Fibroblast of skin of abdomen (primary cell): ENCODE data around the gene ROBO4. TPM values are rescaled to one million over a fixed set of nuclear protein-coding genes. Genes with fewer than 3 reads are reported as not detected.

ENCODE experiments used
- DNase-seq: peaks from one replicate; pipeline ENCODE4 v3.0.0-alpha.2; 2013
- polyA plus RNA-seq, 2 experiments: library from polyadenylated mRNA; unstranded; fragments of 120-200 nt; gene quantifications; one replicate each; pipeline ENCODE4 v1.2.1, GENCODE V29; 2013; ENCODE audit not compliant: insufficient read length in 2 of 2

The ROBO4 gene
- 0.64 TPM for polyA plus RNA-seq (2013, experiment 1 of 2; ENCODE audit: insufficient read length)
- polyA plus RNA-seq (2013, experiment 2 of 2; ENCODE audit: insufficient read length), result 0.62 TPM

GRCh38 chr11:124897674-124898262 lies at the start of gene ROBO4:
Gene ROBO4, minus strand, starts transcription at chr11:124897865. Its CDS starts 70 bp downstream, at chr11:124897795.
- DNase-seq, result no peak

GRCh38 chr11:124946735-124947141 lies 49.1 kb upstream of the ROBO4 start:
- peak; percentile 66 for DNase-seq

DNA sequence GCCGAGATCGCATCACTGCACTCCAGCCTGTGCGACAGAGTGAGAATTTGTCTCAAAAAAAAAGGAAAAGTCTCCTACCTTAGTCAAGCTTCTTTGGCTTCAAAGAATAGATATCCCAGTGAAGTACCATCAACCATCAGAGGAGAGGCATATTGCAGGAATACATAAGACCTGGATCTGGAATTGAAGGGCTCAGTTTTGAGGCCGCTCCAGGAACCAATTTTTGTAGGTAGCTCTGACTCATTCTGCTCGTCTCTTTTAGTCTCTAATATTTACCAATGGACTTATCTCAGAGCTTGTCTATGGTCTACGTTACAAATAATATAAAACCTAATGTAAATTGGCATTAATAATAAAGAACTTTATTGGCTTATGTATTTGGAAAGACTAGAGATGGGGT lies 48.2 kb upstream of the ROBO4 start:
- no peak for DNase-seq

- DNase-seq, result no peak
These were observed 46.9 kb upstream of the ROBO4 start for GRCh38 chr11:124944565-124944964.

GRCh38 chr11:124943741-124944140 lies 46.1 kb upstream of the ROBO4 start:
- DNase-seq, result no peak

DNA sequence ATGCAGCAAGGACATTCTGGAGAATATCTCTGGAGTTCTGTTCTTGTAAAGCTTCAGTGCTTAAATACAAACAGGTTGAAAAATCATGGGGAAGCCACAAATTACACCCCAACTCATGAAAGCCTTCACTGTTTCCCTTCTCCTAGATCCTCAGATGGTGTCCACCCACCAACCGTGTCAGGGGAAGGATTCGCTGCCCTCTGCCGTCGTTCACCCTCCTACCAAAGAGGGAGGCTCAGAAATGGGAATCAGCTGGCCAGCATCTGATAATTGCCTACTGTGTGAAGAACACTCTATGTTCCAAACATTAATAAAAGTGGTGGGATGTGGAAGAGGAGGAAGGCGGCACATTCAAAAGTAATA lies 45.6 kb upstream of the ROBO4 start:
- no peak for DNase-seq

DNA sequence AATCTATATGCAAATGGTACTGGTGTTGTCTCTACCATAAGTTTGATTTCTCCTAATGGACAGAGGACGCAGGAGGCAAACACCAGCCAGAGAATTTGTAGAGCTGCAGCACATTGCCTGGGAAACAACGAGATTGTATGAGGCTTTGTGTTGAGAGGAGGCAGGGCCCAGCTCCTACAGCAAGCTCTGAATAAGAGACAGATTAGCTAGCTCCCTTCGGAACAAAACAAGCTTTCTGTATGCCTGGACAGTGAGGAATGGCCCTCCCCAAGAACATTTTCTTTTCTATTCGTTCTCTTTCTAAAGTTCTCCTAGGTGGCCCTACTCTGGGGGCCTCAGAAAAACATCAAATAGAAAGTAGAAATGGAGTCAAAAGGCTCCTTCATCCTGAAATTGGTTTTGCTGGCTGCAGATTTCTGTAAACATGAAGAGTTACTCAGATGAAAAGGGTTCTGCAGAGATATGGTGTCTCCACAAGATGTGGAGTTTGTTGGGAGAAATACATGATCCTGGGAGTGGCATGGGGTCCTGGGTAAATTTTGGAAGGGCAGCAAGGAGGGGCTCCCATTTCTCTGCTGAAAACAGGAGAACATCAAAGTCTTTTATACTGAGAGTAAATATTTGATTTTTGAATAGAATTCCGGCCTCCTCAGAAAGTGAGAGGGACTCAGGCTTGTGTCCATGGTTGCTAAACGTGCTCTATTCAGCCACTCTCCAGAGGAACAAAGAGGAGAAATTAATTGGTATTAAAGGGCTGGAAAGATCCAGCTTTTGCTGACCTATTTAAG lies 45.0 kb upstream of the ROBO4 start:
- no peak for DNase-seq

DNA sequence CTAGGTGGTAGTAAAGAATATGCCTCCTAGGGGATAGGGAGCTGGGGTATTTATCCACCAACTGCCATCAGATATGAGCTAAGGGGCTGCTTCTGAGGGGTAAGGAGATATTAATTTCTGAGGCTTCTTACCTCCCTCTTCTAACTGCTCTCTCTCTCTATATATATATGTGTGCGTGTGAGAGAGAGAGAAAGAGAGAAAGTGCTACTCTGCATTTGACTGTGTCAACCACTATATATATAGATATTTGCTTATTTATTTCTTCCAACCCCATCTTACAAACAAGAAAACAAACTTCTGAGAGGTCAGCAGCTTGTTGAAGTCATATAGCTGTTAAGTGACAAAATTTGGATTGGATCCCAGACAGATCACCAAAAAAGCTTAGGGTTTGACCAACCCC lies 44.0 kb upstream of the ROBO4 start:
- DNase-seq, result no peak

- DNase-seq, result no peak
These were observed 41.3 kb upstream of the ROBO4 start for GRCh38 chr11:124938970-124939369.

DNA sequence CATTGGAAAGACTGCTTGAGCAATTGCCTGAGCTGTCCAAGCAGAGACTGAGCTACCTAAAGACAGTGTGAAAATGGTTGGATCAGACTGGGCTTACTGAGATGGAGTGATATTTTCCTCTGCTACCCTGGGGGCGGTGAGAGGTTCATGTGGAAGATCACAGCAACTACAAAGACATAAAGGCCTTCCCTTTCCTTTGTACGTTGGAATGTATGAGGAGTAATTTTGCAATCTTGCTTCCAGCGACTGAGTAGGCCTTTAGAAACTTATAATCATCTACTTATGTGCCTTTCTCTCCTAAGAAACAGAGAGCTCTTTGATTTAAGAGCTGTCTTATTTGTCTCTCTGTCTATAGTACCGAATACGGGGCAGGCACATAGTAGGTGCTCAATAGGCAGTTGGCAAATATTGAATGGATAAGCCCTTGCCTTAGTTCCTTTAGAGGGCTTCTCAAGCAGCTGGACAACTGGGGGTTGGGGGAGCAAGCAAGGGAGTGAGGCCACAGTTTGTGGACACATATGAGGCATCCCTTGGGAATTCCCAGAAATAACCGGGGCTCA lies 40.6 kb upstream of the ROBO4 start:
- DNase-seq, result peak; percentile 30

GRCh38 chr11:124937336-124937935 lies 39.8 kb upstream of the ROBO4 start:
- no peak for DNase-seq

DNA sequence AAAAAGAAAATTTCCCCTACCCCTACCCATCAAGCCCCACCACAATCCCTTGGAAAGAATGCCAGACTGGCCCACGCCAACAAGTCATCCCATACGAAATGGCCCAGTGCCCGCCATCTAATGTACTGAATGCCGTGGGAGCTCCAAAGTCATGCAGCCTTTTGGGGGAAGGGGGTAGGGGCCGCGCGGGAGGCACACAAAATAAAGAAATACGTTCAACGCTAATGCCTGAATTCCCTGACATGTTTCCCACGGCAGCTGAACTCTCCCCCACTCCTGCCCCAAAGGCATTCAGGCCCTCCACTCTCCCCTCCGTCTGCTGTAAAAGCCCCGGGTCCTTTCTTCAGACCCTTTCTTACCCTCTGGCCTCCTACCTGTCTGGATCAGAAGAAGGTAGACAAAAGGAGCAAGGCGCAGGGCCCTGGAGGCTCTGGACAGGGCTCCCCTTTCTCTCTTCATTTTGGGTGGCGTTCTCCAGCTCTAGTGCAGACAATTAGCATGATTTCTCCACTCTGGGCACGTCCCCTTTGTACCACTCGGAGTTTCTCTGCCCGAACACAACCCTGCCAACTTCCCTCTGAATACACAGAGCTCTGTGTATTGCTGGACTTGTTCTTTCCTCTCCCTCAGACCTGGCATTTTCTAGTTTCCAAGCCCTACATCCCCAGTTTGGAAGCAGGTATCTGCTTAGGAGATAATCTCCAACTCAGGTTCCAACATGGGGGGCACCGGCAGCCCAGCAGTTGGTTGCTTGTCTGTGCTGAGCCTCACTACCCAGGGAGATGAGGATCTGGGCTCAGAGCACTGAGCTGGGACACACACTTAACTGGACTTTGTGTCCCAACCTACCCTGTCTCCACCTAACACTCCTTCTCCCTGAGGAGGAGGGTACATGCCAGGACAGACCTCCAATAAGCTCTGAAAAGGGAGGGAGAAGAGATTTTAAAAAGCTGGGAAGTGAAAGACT lies 38.2 kb upstream of the ROBO4 start, which contains the start of gene HEPACAM:
HEPACAM (minus strand) TSS at position 500 of the 967 bp plus-strand sequence; CDS start at position 459, 41 bp downstream.
- no peak for DNase-seq

- DNase-seq, result peak; percentile 80
These were observed 37.3 kb upstream of the ROBO4 start for GRCh38 chr11:124934862-124935547.

DNA sequence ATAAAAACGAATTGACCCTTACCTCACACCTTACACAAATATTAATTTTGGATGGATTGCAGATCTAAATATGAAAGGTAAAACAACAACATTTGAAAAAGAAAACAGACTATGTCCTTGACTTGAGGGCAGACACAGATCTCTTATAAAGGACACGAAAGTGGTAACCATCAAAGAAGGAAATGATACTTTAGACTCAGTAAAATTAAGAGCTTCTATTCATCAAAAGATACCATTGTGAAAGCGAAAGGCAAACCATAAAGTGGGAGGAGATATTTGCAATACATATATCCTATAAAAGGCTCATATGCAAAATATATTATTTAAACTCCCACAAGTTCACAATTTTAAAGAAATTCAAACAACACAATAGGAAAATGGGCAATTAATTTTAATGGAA lies 33.1 kb upstream of the ROBO4 start:
- DNase-seq, result no peak

DNA sequence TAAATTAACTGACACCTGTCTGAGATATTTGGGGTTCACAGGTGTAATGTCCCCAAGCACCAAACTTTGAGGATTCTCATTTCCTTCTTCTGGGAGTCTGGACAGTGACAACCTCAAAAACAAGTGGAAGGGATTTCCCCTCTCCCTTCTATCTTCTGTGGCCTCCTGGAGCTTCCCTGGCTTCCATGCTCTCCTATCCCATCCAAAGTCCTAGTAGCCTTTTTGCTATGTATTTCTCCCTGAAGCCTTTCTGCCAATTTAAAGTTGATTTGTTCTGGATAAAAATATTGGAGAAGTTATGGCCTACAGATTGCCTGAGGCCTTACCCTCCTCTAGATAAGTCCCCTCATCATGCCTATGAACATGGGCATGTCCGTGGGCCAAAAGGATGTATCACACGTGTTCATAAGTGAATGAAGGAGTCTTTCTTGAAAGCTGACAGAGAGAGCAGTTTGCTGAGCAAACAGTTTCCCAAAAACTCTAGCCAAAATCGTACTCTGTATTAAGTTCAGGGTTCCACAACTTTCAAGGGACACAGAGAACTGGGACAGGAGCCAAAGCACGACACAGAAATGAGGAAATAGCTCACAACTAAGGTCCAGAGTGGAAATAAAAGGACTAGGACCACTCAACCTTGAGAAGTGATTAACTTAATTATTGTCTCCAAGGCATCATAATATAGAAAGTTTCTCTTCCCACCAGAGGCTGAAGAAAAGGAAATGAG lies 31.4 kb upstream of the ROBO4 start:
- no peak for DNase-seq

DNA sequence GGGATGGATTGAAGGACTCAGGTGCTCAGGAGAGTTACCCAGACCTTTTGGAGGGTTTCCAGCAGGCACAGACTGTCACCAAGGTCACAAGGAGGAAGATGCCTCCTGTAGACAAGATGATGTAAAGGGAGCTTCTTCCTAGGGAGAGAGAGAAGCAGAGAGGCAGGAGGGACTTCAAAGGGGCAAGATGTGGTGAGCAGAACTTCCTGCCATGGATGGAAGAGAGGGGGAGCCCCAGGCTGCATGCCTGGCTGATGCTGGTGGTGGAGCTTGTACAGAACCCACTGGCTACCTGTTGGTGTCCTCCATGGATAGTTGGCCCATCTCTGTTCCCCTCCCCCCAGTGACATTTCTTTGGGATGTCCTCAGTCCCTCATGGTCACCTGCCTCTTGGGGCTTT lies 25.6 kb upstream of the ROBO4 start:
- DNase-seq, result no peak

- no peak for DNase-seq
These were observed 25.2 kb upstream of the ROBO4 start for GRCh38 chr11:124922831-124923230.

GRCh38 chr11:124920870-124921609 lies 23.4 kb upstream of the ROBO4 start:
- DNase-seq, result peak; percentile 79

- no peak for DNase-seq
These were observed 22.7 kb upstream of the ROBO4 start for GRCh38 chr11:124920356-124920755.

- DNase-seq, result no peak
These were observed 22.2 kb upstream of the ROBO4 start for GRCh38 chr11:124919898-124920297.
